Ecto neural progenitor cell (in vitro differentiated cells): ENCODE results near the gene FAM50B.

ENCODE experiments used
- DNase-seq: peaks from one replicate; pipeline ENCODE4 v3.0.0-alpha.2; 2018; ENCODE audit warnings: low spot score

Gene FAM50B

DNA sequence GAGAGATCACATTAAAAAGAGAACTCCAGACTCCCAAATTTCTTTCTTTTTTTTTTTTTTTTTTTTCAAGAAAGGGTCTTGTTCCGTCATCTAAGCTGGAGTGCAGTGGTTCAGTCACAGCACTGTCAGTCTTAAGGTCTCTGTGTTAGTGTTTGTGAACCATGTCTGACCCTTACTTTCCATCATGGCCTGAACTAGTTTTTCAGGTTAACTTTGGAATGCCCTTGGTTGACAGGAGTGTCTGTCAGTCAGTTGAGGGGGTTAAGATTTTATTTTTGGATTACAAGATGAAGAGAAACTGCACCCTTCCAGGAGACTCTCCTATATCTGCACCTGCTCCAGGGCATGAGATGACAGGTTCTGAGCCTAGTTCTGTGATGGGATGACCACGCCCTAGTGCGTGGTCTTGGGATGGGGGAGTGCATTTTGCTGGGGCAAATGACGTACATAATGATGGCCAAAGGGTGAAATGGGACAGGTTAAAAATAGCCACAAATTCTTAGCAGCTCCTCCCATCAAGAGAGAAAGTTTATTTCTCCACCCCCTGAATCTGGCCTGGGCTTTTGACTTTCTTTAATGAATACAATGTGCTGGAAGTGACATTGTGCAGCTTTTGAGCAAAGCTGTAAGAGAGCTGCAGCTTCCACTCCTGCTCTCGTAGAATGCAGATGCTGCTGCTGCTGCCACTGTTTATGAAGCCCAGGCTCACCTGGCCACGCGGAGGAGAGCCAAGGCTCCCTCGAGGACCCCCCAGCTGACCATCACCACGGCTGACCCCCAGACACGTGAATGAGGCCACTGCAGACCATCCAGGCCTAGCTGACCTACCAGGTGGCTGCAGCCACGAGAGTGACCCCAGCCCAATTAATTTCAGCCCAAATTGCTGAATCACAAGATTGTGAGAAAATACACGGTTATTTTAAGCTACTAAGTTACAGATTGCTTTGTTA lies 29.7 kb upstream of the FAM50B start:
- no peak for DNase-seq

DNA sequence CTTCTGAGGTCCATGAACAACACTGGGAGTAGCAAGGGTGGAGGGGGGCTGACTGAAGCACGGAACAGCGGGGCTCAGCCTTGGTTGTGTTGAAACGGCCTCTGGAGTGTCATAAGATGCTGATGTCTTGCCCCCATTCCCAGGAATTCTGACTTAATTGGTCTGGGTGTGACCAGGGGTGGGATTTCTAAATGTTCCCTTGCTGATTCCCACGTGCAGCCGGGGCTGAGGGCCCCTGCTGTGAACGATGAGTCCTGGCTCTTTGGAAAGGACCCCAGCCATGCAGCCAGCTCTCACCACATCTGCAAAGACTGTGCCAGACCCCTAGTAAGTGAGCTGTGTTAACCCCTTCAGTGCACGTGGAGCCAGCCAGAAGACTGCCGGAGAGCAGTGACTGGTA lies 28.6 kb upstream of the FAM50B start:
- DNase-seq, result no peak

DNA sequence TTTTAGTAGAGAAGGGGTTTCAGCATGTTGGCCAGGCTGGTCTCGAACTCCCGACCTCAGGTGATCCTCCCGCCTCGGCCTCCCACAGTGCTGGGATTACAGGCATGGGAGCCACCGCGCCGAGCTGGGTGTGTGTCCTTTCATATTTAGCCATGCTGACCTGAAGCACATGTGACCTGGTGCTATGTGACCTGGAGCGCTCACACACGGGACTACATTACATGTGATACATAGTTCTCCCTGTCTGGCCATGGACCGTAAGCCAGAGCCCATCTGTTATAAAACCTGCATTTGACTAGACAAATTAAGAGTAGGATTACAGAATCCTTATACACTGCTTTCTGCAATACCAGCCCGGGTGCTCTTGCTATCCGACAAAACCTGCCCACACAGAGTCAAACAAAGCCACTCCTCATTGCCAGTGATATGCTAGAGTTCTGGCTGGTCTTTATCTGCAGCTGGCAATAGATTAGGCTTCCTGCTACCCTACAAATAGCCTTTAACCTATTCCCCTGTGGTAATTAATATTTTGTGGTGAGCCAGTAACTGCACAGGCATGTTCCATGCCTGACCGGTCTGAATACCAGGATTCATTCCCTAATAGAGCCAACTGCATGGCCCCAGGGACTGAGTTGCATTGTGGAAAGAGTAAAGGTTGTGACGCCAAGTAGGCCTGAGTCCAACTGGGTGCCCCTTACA lies 26.3 kb upstream of the FAM50B start:
- DNase-seq, result no peak

DNA sequence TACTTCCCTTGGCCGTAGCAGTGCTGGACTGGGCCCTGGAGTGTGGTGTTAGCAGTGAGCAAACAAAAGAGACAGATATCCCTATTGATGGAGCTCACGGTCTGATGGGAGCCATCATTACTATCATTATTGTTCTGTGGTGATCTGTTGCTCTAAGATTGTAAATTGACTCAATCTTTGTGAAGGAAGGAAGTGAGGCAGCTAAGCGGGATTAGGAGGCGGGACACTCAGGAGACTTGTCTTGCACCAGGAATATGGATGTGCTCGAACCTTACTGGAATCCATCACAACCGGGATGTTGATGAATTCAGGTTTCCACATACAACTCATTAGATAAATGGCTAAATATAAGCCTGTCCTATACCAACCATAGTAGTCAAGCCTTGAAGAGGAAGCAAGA lies 25.5 kb upstream of the FAM50B start:
- no peak for DNase-seq

DNA sequence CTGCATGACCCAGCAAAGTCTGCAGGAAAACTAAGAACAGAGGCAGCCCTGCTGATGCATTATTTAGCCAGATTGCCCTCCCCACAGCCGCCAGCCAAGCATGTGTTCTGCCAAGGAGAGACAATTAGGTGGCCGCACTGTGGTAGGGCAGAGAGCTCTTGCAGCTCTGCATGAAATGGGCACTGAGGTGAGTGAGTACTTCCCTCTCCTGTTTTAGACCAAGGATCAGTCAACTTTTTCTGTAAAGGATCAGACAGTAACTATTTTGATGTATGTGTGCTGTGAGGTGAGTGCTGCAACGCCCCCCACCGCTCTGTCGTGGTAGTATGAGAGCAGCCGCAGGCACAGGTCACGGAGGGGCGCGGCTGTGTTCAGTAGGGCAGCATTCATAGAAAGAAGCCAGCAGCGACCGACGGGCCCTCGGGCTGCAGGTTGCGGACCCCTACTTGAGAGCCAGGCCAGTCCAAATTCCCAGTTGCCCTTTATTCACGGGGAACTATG lies 23.8 kb upstream of the FAM50B start:
- DNase-seq, result peak; percentile 73

DNA sequence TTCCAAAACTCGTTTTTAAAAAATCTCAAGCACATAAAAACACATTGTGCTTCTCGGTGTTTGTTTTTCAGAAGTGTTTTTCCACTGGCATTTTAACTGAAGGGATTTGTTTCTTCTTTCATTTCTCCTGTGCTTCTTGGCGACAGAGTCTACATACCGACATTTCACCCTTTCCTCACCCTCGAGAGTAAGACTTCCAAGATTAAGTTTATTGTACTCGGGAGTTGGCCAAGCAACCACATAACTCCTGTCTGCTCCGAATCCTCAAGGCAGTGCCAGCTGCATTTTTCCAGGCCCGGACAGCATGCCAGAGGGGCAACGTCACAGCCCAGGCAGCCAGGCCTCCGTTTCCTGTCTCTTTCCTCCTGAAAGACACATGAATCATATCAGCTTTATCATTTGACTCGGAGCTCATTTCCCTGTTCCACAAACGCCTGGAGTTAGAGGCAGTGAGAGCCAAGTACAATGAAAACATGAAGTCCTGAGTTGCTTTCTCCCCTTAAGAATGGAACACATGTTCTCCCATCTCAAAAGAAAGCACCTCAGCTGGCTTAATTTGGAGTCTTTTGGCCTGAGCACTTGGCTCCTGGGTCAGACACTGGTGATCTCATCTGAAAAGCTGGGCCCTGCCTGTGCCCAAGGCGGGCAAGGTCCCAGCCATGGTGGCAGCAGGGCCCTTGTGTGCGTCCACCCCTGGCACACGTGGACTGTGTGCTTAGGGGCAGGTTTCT lies 23.2 kb upstream of the FAM50B start:
- no peak for DNase-seq

DNA sequence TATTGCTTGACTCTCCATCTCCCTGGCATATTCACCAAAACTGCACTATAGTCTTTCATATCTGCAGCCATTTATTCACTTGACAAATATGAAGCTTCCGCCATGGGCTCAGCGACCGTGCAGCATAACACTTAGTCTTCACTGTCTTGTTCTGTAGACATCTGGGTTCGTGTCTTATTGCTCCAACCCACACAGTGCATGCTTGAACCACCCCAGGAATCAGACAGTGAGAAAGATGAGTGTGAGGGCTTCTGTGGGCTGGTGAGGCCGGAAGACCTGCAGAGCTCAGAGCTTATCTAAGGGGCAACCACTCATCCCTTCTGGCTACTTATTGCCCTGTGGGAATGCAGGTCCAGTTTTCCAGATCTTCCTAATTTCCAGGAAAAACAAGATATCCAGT lies 19.9 kb upstream of the FAM50B start:
- no peak for DNase-seq

DNA sequence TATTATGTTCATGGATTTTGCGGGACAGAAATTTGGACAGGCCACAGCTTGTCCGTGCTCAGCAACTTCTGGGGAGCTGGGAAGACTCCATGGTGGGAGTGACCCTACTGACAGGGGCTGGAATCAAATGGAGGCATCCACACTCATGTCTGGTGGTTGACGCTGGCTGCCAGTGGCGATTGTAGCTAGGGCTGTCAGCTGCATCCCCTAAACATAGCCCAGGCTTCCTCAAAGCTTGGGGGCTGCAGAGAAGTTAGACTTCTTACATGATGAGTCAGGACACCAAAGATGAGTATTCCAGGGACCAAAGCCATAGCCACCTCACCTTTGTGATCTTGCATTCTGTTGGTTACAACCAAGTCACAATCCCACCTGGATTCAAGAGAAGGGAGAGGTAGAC lies 18.4 kb upstream of the FAM50B start:
- no peak for DNase-seq

DNA sequence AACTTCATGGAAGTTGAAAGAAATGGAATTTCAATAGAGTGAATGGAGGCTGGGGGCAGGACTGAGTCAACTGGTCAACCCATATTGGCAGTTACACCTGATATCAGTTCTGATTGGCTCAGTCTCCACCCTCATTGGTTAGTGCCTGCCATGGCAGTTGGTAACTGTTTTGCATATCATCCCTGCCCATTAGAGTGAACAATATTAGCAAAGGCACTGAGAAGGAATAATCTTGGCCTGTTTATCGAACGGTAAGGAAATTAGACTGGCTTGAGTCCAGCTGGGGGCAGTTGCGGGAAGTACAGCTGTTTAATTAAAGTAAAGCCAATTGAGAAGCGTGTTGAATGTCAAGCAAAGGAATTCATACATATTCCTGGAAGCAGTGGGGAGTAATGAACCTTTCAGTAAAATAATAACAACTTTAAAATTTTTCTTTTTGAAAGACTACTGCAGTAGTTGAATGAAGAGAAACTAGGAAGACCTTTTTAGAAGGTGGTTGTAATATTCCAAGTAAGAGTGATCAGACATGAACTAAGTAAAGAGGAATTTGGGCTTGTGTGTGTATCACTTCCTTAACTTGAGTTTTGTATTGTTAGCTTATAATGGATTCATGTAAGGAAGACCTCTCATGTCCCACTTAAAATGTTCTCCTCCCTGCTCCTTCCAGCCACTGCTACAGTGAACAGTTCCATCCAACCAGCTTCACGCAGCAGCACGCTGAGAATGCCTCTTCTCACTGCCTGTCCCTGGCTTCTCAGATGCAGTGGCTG lies 17.2 kb upstream of the FAM50B start:
- DNase-seq, result no peak

DNA sequence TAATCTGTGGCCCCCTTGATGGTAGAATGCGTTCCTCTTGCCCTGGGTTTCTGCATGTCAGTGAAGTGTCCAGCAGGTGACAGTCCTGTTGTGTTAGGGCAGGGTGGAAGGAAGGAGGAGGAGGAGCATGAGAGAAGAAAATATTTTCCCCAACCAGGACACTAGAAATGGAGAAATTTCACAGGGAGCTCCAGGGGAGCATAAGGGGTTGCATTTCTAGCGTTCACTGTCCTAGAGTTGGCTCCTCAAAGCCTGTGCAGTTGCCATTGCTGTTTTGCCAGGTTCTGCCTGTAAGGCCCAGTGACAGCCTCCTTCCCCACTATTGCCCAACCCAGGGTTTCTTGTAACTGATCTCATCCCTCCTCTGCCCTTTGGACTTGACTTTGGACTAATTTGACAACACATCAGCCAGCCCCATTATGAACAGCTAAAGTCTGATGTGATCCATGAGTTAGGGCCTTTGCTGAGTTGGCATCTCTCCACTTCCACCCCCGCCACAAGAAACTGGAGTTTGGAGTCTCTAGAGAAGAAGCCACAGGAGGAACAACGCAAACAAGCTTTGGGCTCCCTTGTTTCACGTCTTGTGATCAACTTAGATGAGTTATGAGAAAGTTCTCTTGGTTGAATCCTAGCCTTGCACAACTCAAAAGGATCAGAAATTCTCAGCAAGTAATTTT lies 14.0 kb upstream of the FAM50B start:
- no peak for DNase-seq

DNA sequence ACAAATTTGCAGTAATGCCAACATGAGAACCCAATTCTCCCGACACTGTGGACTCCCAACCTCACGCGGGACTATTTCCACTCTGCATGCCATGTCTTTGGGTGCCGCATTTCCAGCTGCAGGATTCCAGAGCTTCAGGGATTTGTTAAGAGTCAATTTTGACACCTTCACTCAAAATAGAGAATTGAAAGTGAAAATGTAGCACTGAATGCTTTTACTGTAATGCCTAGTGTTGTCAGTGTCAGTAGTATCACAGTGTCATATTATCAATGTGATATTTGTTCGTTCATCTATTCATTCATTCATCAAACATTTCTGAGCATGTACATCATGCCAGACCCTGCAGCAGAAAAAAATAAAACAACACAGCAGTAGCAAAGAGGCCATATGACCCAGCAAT lies 13.4 kb upstream of the FAM50B start:
- peak; percentile 3 for DNase-seq

DNA sequence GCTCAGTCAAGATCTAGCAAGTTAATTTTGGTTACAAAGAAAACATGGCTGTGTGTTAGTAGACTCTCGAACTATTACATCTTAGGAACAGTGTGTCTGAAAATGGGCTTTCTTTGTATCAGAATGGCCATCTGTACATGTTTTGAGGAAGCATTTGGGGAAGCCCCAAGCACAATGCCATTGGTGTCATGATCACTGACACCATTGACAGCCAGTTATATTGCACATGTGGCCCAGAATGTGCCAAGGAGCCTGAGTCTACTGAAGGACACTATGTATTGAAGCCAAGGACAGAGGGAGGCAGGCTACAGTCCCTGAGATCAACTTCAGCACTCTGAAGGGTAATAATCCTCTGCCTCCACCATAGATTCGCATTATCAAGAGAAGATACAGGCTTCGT lies 12.6 kb upstream of the FAM50B start:
- peak; percentile 3 for DNase-seq

DNA sequence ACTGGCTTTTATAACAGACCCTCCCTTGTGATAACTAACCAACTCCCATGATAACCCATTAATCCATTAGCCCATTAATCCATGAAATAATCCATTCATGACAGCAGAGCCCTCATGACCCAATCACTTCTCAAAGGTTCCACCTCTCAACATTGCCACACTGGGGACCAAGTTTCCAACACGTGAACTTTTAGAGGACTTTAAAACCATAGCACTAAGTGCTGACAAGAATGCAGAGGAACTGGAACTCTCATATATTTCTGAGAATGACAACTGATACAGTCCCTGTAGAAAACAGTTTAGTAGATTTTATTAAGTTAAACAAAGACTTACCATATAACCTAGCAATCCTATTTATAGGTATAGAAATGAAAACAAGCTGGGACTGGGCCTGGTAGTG lies 11.4 kb upstream of the FAM50B start:
- DNase-seq, result no peak

DNA sequence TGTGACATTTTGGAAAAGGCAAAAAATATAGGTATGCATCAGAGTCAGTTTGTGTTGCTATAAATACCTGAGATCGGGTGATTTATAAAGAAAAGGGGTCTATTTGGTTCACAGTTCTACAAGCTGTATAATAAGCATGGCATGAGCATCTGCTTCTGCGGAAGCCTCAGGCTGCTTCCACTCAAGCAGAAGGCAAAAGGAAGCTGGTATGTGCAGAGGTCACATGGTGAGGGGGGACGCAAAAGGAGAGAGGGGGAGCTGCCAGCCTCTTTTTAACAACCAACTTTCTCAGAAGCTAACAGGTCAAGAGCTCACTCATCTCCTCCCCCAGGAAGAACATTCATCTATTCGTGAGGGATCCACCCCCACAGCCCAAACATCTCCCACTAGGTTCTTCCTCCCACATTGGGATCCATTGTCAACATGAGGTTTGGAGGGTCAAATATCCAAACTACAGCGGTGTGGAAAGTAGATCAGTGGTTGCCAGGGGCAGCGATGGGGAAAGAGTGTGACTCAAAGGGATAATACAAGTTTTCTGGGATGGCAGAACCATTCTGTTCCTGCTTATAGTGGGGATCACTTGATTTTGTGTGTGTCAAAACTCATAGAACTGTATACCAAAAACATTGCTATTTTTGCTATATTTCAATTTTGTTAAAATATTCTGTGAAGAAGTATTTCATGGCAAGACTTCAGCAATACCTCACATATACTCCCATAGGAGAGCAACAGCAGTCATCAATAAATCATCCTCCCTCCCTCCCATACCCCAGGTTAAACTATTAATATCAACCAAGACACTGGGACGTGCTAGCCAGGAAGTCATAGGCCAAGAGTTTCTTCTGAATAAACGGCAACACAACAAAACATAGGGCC lies 9.9 kb upstream of the FAM50B start:
- peak; percentile 22 for DNase-seq

DNA sequence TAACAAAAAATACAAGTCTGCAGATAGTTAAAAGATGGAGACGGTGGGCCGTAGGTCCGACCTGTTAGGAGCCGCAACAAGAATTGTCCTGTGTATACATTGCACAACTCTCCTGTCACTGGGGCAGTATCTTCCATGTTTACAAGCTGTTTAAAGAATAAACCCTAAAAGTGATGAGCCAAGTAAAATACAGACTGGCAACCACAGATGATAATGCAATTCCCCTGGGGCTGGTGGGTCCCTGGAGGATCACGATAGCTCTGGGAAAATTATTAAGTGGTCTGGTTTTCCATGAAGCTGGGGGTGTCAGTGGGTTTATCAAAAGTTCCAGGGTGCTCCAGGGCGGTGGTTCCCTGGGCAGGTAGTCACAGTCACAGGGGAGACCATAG lies 8.1 kb upstream of the FAM50B start:
- DNase-seq, result peak; percentile 15

DNA sequence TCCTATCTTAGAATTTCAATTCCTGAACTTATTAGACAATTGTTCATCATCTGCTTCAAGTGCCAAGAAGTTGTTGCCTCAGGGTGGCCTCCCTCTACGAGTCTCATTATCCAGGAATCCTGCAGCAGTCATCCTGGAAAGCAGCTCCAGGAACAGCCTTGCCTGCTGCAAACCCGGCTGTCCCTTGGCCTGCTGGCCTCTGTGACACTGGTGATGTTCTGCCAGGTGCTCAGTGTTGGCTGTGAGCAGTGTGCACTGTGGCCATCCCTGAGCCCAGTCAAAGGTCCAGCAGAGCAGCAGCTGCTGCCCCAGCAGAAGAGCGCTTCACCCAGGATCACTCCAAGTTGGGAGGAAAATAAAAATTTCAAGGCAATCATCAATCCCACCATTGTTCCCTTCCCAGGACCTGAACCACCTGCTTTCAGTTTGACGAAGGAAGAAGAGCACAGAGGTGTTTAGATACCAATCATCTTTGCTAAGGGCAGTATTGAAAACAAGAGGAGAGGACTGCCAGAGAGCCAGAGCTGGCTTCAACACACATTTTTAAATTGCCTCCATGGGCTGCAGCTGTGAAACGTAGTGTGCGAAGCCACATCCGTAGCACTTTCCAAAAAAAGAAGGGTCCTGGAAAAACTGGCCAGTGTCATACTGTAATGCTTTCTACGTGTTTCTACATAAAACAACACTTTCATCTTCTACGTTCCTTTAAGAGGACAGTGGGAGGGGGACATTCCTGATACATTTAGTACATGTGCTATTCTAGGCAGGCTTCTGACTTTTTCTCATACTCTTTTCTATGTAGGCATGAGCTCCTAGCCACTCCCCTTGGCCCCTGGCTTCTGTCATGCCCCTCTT lies 7.2 kb upstream of the FAM50B start:
- peak; percentile 26 for DNase-seq

DNA sequence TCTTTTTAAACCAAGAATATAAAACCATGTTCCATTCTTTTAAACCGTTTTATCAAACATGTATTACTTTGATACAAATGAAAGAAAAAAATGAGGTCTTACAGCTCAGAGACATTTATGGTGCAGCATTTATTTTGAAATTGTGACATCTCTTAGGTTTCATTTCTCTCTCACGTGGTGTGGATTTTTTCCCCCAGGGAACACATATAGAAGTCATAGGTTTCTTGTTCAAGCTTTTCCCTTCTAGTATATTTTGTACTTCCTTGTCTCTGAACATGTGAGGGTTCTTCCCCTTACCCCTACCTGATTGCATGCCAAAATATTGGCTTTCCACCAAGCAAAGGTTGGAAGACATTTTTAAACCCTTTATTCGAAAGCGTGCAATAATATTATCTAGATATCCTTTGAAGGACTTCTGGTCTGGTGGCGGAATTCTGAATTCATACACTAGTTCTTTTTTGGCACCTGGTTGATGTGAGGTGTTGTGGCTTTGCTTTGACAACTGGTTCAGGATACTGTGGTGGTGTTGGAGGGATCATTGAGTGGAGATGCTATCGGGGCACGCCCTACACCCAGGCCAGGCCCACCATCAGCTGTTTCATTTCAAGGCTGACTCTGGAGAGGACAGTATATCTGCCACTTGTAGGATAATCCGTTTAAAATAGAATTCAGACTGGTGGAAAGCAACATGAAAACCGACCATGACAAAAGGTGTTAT lies 5.6 kb upstream of the FAM50B start:
- DNase-seq, result peak; percentile 12

DNA sequence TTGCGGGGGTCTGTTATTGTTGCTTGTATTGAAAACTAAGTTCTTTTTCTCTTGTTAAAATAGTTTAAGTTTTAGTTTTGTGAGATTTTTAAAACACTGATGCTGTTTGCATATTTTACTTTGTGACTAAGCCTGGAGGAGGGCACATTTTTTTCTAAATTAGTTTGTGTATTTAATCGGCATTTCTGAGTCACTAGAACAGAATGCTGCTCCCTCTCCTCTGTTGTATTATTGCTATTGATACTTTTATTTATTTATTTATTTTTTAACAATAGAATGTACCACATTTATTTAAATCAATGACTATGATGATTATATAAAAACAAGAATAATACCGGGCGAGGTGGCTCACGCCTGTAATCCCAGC lies 5.1 kb upstream of the FAM50B start:
- DNase-seq, result no peak

DNA sequence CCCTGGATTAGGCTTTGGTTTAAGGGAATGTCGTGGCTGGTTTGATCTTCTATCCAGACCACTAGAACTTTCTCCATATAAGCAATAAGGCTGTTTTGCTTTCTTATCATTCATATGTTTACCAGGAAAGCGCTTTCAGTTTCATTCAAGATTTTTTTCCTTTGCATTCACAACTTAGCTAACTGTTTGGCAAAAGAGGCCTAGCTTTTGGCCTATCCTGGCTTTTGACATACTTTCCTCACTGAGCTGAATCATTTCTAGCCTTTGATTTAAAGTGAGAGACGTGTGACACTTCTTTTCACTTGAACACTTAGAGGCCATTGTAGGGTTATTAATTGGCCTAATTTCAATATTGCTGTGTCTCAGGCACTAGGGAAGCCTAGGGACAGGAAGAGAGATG lies 1.7 kb upstream of the FAM50B start:
- DNase-seq, result no peak
